HepG2 (cell line): ENCODE measurements around the gene KRT40.

Source experiments
- ETV6 ChIP-seq: sonication (generic); formaldehyde crosslinking; conservative IDR thresholded peaks from 2 replicates; pipeline ENCODE4 v1.4.0; 2020; ENCODE audit warnings: missing genetic modification reagents
- REST ChIP-seq, 2 experiments: IDR thresholded peaks; 2 replicates each; pipeline ENCODE4 v1.6.1; 2011 to 2012; ENCODE audit warnings: low read length in 2 of 2, borderline replicate concordance in 1 of 2, low read depth in 1 of 2, mild to moderate bottlenecking in 1 of 2, moderate library complexity in 1 of 2
- ZNF670 ChIP-seq: sonication (generic); formaldehyde crosslinking; IDR thresholded peaks from 2 replicates; pipeline ENCODE4 v1.8.0; 2022; ENCODE audit warnings: mild to moderate bottlenecking, missing genetic modification reagents, borderline replicate concordance
- ZSCAN29 ChIP-seq: sonication (generic); formaldehyde crosslinking; conservative IDR thresholded peaks from 2 replicates; pipeline ENCODE4 v1.4.0; 2020; ENCODE audit warnings: mild to moderate bottlenecking, missing genetic modification reagents

GRCh38 chr17:41018541-41018940, 34.4 kb upstream of the KRT40 start:
- TF ChIP-seq REST (IDR thresholded peaks at IDR 0.05; ENCODE audit: borderline replicate concordance in 1 of 2, low read depth in 1 of 2, low read length in 2 of 2): no peak
- no peak for TF ChIP-seq ZNF670 (CRISPR knock-in tag)
- TF ChIP-seq ETV6: no peak
- TF ChIP-seq ZSCAN29 (CRISPR knock-in tag): no peak
